Suprapubic skin (tissue), 4 donors: ENCODE data around the gene UQCRC1.

Experiments used
- POLR2A ChIP-seq, 2 donors: fragments of 450-650 bp; IDR thresholded peaks; one replicate each; pipeline ENCODE4 v1.6.1; 2017; ENCODE audit warnings: antibody characterized with exemption in 2 of 2, mild to moderate bottlenecking in 2 of 2, moderate library complexity in 2 of 2
- POLR2AphosphoS5 ChIP-seq, 3 donors: sonication (generic); formaldehyde crosslinking; IDR thresholded peaks; one replicate each; pipeline ENCODE4 v1.6.1; 2017; ENCODE audit warnings: antibody characterized with exemption in 3 of 3
- TF ChIP-seq, protein P1 (sequence below), 2 donors: fragments of 200-600 bp in 1 of 2; fragments of 450-650 bp in 1 of 2; sonication (generic) in 1 of 2; IDR thresholded peaks; one replicate each; pipeline ENCODE4 v1.5.1; 2016 to 2019; ENCODE audit warnings: antibody characterized with exemption in 2 of 2, mild to moderate bottlenecking in 1 of 2, moderate library complexity in 1 of 2

DNA sequence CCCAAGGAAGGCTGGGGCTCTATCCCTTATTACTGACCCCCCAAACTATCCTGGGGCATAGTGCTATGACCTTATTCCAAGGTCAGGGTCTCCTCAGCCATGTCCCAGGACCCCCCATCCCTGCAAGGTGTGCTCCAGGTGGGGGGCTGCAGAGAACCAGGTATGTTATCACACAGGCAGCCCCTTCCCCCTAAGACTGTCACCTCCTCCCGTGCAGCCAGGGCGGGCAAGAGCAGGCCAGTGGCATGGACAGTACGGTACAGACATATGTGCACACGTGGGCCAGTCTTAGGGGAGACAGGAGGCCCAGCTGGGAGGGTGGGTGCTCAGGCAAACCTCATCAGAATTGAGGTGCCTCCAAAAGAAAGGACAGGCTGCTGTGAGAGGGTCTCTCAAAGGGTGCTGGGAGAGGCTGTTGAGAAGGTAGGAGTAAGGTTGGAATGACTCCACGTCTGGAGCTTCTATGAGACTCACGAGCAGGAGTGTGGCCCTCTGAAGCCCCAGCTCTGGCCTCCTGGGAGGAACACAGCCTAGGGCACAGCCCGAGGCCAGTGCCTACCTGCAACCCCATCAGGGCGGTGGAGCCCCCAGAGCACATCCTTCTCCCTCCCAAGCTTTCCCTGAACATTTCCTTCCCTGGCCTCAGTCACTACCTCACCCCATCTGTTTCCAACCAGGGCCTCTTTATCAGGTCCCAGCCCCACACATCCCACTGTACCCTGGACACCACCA is 12.6 kb downstream of the UQCRC1 start:
- TF ChIP-seq, protein P1, sequence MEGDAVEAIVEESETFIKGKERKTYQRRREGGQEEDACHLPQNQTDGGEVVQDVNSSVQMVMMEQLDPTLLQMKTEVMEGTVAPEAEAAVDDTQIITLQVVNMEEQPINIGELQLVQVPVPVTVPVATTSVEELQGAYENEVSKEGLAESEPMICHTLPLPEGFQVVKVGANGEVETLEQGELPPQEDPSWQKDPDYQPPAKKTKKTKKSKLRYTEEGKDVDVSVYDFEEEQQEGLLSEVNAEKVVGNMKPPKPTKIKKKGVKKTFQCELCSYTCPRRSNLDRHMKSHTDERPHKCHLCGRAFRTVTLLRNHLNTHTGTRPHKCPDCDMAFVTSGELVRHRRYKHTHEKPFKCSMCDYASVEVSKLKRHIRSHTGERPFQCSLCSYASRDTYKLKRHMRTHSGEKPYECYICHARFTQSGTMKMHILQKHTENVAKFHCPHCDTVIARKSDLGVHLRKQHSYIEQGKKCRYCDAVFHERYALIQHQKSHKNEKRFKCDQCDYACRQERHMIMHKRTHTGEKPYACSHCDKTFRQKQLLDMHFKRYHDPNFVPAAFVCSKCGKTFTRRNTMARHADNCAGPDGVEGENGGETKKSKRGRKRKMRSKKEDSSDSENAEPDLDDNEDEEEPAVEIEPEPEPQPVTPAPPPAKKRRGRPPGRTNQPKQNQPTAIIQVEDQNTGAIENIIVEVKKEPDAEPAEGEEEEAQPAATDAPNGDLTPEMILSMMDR (IDR thresholded peaks at IDR 0.05) = no peak
- TF ChIP-seq POLR2A (IDR thresholded peaks at IDR 0.05) = no peak
- TF ChIP-seq POLR2AphosphoS5 (IDR thresholded peaks at IDR 0.05) = no peak
